Smooth muscle cell (in vitro differentiated cells): ENCODE results near the gene TIMM29. TPM values are rescaled to one million over a fixed set of nuclear protein-coding genes. Genes with fewer than 3 reads are reported as not detected.

Experiments used
- DNase-seq: peaks from one replicate; lab custom pipeline; 2025; ENCODE audit not compliant: unreplicated experiment; lab: John Stamatoyannopoulos, UW
- H2AFZ ChIP-seq: fragments of 200-600 bp; sonication (generic); 2 replicates; pipeline ENCODE4 v1.6.0; 2016; ENCODE audit warnings: antibody characterized with exemption, low read depth, mild to moderate bottlenecking
- H3F3A ChIP-seq: fragments of 200-600 bp; sonication (generic); 2 replicates; pipeline ENCODE4 v1.6.0; 2017; ENCODE audit warnings: antibody characterized with exemption, low read depth
- H3K27ac ChIP-seq: fragments of 200-600 bp; sonication (generic); 2 replicates; pipeline ENCODE4 v1.5.1; 2016; ENCODE audit warnings: low read depth, mild to moderate bottlenecking
- H3K27me3 ChIP-seq: fragments of 200-600 bp; sonication (generic); 2 replicates; pipeline ENCODE4 v1.6.1; 2016; ENCODE audit warnings: low read depth, mild to moderate bottlenecking
- H3K36me3 ChIP-seq: fragments of 200-600 bp; sonication (generic); 2 replicates; pipeline ENCODE4 v1.5.1; 2016; ENCODE audit warnings: low read depth
- H3K4me1 ChIP-seq: fragments of 200-600 bp; sonication (generic); 2 replicates; pipeline ENCODE4 v1.5.1; 2016; ENCODE audit warnings: low read depth
- H3K4me2 ChIP-seq: fragments of 200-600 bp; sonication (generic); 2 replicates; pipeline ENCODE4 v1.6.0; 2016; ENCODE audit warnings: mild to moderate bottlenecking
- H3K4me3 ChIP-seq: fragments of 200-600 bp; sonication (generic); 2 replicates; pipeline ENCODE4 v1.5.1; 2016; ENCODE audit warnings: mild to moderate bottlenecking
- H3K79me2 ChIP-seq: fragments of 200-600 bp; sonication (generic); 2 replicates; pipeline ENCODE4 v1.6.0; 2016; ENCODE audit warnings: low read depth, mild to moderate bottlenecking
- H3K9ac ChIP-seq: fragments of 200-600 bp; sonication (generic); 2 replicates; pipeline ENCODE4 v1.6.0; 2016; ENCODE audit warnings: low read depth
- H3K9me3 ChIP-seq: fragments of 200-600 bp; sonication (generic); replicated peaks from 2 replicates; pipeline ENCODE4 v1.5.1; 2016; ENCODE audit warnings: low read depth
- H4K20me1 ChIP-seq: fragments of 200-600 bp; sonication (generic); 2 replicates; pipeline ENCODE4 v1.6.0; 2016; ENCODE audit warnings: low read depth
- CTCF ChIP-seq: fragments of 200-600 bp; sonication (generic); IDR thresholded peaks from 2 replicates; pipeline ENCODE4 v1.5.1; 2017; ENCODE audit warnings: borderline replicate concordance, mild to moderate bottlenecking, antibody characterized with exemption; ENCODE audit not compliant: insufficient read depth, poor library complexity, severe bottlenecking
- WGBS: methylation state at CpG from one replicate; pipeline ENCODE4 v1.1.7; 2016; ENCODE audit warnings: low lambda C conversion rate; 5-methylcytosine and 5-hydroxymethylcytosine counted together
- polyA plus RNA-seq: library from polyadenylated mRNA; unstranded; fragments of >200 nt; fragmentation: Nextera tagmentation; extraction: Ambion mirVana; gene quantifications from 2 replicates; pipeline ENCODE4 v1.2.1, GENCODE V29; 2016
- total RNA-seq: library from RNA; depleted of rRNA; stranded (reverse); fragments of >200 nt; gene quantifications from 2 replicates; pipeline ENCODE4 v1.2.3, GENCODE V29; 2014

TIMM29 gene
- total and polyA plus RNA-seq, 2 experiments from 2014 or later, result 14.9 to 16.8 TPM

DNA sequence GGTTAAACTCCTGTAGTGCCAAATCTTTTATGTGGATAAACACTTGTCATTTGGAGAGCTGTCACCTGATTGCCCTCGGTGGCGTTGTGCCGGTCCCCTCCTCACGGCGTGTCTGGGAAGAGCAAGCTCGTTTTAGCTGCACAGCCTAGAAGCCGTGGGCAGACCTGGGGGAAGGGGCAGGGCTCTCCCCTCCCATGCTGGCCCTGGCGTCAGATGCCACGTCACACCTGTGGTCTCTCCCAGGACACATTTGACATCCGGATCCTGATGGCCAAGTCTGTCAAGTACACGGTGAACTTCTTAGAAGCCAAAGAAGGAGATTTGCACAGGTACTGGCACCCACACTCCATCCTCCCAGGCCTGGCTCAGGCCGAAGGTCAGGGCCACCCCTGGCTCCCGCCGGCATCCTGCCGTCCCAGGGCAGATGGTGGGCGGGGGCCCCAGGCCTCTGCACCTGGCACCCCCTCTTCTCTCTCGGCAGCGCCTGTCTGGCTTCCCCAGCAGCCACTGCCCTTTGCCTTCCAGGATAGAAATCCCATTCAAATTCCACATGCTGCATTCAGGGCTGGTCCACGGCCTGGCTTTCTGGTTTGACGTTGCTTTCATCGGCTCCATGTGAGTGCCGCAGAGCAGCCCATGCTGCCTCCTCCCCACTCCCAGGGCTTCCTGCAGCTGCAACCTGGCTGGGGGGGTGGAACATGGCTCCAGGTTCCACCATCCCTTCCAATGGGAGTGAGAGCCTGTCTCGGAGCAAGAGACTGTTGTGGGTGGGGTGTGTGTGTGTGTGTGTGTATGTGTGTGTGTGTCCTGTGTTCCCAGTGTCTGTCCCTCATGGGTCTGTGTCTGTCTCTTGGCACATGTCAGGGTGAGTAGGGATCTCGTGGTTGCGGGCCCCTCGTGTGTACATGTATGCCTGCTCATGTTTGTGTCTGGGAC, 9.0 kb upstream of the TIMM29 start:
- no peak for TF ChIP-seq CTCF
- H3K27me3 ChIP-seq, result no peaks in the 10 kb centered on the region
- H4K20me1 ChIP-seq, result peaks cover 18% of the 10 kb centered on the region
- no peak overlapping the region for H3K27ac ChIP-seq
- no peaks in the 10 kb centered on the region for H3F3A ChIP-seq
- no peak overlapping the region for H2AFZ ChIP-seq
- no peak overlapping the region for H3K9ac ChIP-seq
- no peak for DNase-seq
- no peaks in the 10 kb centered on the region for H3K4me1 ChIP-seq
- H3K36me3 ChIP-seq, result no peaks in the 10 kb centered on the region
- H3K9me3 ChIP-seq, result no peaks in the 10 kb centered on the region
- WGBS, result 94% methylated on average over 25 of the region's 26 CpGs
- H3K4me3 ChIP-seq, result no peak overlapping the region
- H3K79me2 ChIP-seq, result no peaks in the 10 kb centered on the region
- H3K4me2 ChIP-seq, result no peak overlapping the region

DNA sequence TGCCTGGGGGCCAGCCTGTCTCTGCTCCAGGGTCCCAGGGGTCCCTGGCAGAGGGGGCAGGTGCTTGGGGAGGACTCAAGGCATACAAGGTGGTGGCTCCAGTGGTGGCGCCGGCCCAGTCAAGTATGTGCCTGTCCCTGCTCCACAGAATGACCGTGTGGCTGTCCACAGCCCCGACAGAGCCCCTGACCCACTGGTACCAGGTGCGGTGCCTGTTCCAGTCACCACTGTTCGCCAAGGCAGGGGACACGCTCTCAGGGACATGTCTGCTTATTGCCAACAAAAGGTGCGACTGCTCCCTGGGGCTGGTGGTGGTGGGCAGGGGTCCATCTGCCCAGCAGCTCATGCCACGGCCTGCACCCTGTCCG, 8.3 kb upstream of the TIMM29 start:
- no peaks in the 10 kb centered on the region for H3K36me3 ChIP-seq
- H2AFZ ChIP-seq, result no peak overlapping the region
- 100% methylated on average over 10 of the region's 10 CpGs for WGBS
- no peak overlapping the region for H3K4me2 ChIP-seq
- peaks cover 18% of the 10 kb centered on the region for H4K20me1 ChIP-seq
- no peaks in the 10 kb centered on the region for H3K79me2 ChIP-seq
- no peaks in the 10 kb centered on the region for H3K27me3 ChIP-seq
- H3F3A ChIP-seq, result no peaks in the 10 kb centered on the region
- H3K9me3 ChIP-seq, result no peaks in the 10 kb centered on the region
- TF ChIP-seq CTCF, result no peak
- no peak overlapping the region for H3K9ac ChIP-seq
- no peak overlapping the region for H3K27ac ChIP-seq
- DNase-seq, result no peak
- H3K4me1 ChIP-seq, result no peaks in the 10 kb centered on the region
- H3K4me3 ChIP-seq, result no peak overlapping the region

DNA sequence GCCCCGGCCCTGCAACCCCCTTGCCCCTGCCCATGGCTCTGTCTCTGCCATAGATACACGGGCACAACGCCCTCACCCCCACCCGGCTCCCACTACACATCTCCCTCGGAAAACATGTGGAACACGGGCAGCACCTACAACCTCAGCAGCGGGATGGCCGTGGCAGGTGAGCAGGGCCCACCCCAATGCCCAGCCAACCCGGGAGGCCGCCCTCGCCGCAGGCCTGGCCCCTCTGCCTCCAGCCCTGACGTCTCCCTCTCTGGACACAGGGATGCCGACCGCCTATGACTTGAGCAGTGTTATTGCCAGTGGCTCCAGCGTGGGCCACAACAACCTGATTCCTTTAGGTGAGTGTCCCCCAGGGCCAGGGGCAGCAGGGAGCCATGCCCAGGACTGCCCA, 7.8 kb upstream of the TIMM29 start:
- peaks cover 18% of the 10 kb centered on the region for H4K20me1 ChIP-seq
- H3K4me1 ChIP-seq, result no peaks in the 10 kb centered on the region
- H3K27me3 ChIP-seq, result no peaks in the 10 kb centered on the region
- no peak overlapping the region for H3K27ac ChIP-seq
- no peaks in the 10 kb centered on the region for H3K36me3 ChIP-seq
- TF ChIP-seq CTCF, result no peak
- DNase-seq, result no peak
- no peak overlapping the region for H3K4me3 ChIP-seq
- no peaks in the 10 kb centered on the region for H3F3A ChIP-seq
- no peaks in the 10 kb centered on the region for H3K79me2 ChIP-seq
- H3K9ac ChIP-seq, result no peak overlapping the region
- no peak overlapping the region for H2AFZ ChIP-seq
- WGBS, result 96% methylated on average over 16 of the region's 16 CpGs
- H3K4me2 ChIP-seq, result no peak overlapping the region
- H3K9me3 ChIP-seq, result no peaks in the 10 kb centered on the region
